DMS153 treated with DMSO at 0.1 percent for 48 hours (cell line): Measurements from ENCODE around the gene CEACAM3.
A peak's percentile ranks its signal among the peaks of the same experiment; 100 is the strongest.

Experiments
- DNase-seq: peaks from one replicate; lab custom pipeline; 2025; ENCODE audit not compliant: unreplicated experiment; lab: John Stamatoyannopoulos, UW

CEACAM3 gene

DNA sequence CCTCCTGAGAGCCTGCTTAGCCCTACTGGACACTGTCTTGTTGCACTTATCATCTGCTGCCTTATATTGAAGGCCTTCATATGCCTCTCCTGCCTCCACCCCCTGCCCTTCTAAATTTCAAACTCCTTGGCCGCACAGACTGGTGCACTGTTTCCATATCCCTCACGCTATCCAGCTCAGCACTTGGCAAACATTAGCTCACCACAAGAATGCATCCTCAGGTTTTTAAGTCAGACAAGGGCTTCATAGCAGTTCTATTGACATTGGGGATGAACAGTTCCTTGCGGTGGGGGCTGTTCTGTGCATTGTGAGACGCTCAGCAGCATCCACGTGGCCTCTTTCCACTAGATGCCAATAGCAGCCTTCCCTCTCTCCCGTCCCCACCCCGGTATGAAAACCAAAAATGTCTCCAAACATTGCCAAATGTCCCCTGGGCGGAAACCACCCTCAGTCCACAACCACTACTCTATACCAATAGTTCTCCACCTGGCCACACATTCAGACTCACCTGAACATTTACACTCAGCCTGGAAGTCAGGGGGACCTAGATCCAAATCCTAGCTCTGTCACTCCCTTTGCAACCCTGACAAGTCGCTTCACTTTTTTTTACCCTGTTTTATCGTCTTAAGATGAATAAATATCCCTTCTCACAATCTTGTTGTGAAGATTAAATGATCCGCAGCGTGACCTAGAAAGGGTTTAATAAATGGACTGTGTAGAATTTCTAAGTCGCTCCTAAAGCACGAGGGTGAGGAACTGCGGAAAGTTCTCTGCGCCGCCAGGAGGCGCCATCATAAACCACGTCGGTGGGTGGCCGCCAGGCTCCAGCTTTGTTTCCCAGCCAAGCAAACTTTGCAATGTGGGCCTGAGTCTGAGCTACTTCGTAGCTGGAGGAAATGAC lies 3.6 kb upstream of the CEACAM3 start:
- DNase-seq: peak; percentile 16

DNA sequence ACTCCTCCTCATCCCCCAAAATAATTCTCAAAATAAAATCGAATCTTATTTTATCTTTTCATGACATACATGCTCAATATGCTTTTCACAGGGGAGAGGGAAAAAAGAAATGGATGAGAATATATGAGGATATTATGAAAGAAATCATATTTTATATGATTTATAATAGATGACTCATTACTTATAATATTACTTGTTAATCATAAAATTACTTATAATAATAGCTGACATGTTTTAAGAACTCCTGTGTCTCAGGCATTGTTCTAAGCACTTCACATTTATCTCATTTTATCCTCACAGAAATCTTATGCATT lies 3.0 kb upstream of the CEACAM3 start:
- no peak for DNase-seq

DNA sequence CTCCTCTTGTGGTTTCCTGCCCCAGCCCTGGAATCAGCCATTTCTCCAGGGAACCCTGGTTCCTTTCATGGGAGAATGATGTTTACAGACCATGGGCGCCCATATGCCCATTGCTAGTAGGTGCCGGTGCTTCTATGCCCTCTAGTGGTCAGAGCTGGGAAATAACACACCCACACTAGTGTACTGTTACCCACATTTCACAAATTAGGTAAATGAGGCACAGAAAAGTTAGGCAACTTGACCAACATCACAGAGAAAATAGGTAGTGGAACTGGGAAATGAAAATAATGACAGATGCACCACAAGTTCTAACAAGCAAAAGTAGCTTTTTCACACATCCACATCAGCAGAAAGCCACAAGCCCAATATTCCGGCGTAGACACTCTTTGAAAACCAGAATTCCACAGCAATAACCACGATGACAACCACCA lies 1.3 kb upstream of the CEACAM3 start:
- DNase-seq: peak; percentile 66

- no peak for DNase-seq
Observed at GRCh38 chr19:41796901-41797300, 514 bp downstream of the CEACAM3 start.

- DNase-seq: peak; percentile 44
Observed at GRCh38 chr19:41799444-41800000, 3.1 kb downstream of the CEACAM3 start.

- DNase-seq: no peak
Observed at GRCh38 chr19:41801031-41801430, 4.6 kb downstream of the CEACAM3 start.

DNA sequence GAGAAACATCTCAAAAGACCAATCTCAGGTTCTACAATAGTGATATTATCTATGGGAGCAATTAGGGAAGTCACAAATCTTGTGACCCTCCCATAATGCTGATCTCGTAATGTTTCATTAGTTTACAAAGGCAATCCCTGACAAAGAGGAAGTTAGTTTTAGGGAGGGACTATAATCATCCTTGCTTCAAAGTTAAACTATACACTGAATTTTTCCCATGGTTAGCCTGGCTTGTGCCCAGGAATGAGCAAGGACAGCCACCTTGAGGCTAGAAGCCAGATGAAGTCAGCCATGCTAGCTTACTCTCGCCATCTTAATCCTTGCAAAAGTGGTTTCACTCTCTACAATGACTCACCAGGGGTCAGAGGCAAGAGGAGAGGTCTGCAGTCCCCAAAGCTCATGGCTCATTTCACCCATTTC lies 5.4 kb downstream of the CEACAM3 start:
- no peak for DNase-seq

GRCh38 chr19:41802770-41803169 lies 6.4 kb downstream of the CEACAM3 start:
- DNase-seq: no peak

DNA sequence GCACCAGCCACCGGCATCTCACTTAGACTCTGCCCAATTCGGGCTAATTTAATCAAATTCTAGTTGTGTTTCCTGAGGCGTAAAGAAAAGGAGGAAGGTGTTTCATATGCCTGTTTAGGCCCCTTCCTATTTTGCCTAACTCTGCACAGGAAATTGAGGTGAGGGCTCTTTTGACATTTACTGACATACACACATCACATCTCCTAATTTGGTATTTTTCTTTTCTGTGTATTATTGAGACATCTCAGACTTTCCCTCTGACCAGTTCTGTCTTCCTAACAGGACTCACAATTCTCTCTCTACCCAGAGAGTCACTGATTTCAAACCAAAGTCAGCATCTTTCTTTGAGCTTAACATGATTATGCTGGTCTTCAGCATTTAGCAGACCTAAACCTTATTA lies 7.9 kb downstream of the CEACAM3 start:
- DNase-seq: no peak

GRCh38 chr19:41807176-41807575 lies 10.8 kb downstream of the CEACAM3 start:
- no peak for DNase-seq

DNA sequence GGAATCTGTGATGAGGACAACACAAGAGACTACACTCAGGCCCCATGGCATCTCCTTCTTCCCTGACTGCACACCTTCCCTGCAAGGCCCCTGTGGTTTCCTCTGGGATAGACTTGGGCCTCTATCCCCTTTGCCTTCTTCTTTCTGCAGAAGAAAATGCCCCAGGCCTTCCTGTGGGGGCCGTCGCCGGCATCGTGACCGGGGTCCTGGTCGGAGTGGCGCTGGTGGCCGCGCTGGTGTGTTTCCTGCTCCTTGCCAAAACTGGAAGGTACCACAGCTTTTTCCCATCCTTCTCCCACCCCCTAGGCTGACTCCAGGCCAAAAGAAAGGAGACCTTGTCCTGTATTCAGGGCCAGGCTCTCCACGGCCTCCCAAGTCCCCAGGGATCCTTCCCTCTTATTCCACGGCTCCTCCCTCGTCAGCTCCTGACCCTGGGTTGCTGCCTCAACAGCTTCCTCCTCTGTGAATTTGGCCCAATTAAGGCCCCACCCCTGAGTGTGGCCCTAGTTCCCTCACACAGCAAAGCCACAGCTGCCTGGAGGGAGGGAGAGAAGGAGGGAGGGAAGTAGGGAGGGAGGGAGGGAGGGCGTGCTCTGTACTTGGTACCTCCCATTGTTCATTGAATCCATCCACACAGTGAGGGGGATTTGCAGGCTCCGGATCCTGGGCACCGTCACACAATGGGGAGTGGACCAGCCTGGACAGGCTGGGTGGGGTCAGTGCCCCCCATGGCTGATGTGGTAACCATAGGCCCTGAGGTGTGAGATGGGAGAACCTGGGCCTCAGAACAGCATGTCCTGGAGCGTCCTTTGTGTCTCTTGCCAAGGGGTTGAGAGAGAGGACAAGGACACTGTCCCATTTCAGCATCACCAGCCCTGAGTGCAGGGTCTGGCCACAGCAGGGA lies 12.5 kb downstream of the CEACAM3 start:
- no peak for DNase-seq

DNA sequence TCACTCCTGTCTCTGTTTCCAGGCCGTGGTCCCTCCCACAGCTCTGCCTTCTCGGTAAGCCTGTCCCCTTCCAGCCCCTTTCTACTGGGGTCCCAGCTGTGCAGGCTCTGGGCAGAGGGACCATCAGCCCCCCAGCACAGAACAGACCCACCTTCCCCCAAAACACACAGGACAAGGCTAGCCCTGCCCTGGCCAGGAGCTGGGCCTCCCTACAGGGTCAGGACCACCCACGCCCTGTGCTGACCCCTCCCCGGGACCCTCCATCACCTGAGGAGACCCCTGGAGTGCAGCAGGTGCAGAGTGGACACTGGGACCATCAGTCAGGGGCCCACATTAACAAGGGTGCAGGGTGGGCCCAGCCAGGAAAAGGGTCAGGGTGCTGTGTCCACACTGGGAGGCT lies 13.9 kb downstream of the CEACAM3 start:
- no peak for DNase-seq

- no peak for DNase-seq
Observed at GRCh38 chr19:41811036-41811435, 14.6 kb downstream of the CEACAM3 start.

DNA sequence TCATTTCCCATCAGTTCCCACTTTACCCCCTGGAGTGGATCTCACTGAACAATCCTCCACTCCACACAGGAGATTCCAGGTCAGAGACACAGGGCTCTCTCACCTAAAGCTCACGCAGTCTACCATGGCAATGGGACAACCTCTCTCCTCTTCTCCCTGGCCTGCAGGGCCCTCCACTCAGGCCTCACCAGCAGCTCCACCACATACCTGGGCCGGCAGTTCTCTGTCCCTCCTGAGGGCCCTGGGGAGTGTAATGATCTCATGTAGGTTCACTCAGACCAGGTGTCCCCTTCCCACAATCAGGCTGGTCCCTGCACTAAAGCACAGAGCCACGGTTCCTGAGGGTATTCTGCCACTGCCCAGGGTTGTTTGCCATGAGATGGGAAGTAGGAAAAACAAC lies 15.6 kb downstream of the CEACAM3 start:
- no peak for DNase-seq

- DNase-seq: no peak
Observed at GRCh38 chr19:41813911-41814310, 17.5 kb downstream of the CEACAM3 start.

DNA sequence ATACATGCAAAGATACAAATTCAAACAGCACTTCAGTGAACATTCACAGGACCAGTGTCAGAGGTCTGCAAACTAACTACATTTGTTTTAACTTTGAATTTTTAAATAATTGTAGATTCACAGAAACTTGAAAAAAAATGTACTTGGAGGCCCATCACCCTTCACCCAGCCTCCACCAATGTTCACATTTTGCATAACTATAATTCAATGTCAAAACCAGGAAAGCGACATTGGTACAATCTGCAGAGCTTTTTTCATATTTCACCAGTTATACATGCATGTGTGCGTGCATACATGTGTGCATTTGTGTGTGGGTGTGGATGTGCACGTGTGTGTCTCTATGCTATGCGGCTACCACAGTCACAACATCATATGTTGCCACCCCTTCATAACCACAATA lies 18.9 kb downstream of the CEACAM3 start:
- no peak for DNase-seq

DNA sequence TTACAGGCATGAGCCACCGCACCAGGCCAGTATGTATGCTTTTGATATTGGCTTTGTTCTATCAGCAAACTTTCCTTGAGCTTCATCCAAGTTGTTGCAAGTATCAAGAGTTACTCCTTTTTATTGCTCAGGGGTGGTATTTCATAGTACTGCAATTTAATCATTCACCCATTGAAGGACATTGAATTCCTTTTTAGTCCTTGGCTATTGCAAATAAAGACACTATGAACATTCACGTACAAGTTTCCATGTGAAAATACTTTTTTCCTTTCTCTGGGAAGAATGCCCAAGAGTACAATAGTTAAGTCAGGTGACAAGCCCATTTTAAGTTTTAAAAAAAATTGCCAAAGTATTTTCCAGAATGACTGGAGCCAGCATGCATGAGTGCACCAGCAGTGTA lies 20.4 kb downstream of the CEACAM3 start:
- no peak for DNase-seq

- DNase-seq: peak; percentile 85
Observed at GRCh38 chr19:41821003-41821735, 24.8 kb downstream of the CEACAM3 start.

GRCh38 chr19:41837981-41838708 lies 41.8 kb downstream of the CEACAM3 start:
- no peak for DNase-seq

DNA sequence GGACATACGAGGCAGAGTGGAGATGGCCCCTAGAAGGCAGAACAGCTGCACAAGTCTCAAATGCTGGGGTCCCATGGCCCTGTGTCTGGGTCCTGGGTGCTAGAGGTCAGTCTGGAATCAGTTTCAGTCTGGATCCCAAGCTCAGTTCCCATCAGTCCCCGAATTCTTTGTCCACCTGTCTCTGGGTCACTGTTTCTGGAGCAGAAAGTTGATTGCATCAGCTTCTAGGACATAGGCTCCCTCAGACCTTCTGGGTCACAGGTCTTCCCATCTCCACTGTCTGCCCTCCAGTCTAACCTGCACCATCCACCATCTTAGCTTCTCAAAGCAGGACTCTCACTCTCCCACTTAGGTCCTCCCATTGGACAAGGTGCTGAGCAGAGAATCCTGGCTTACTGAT lies 42.8 kb downstream of the CEACAM3 start:
- DNase-seq: no peak
